ENCODE measurements around the gene AMT. TPM values are rescaled to one million over a fixed set of nuclear protein-coding genes. Genes with fewer than 3 reads are reported as not detected.

The AMT gene
- total RNA-seq, 2 experiments from 2014 or later: 5.3 to 6.0 TPM

DNA sequence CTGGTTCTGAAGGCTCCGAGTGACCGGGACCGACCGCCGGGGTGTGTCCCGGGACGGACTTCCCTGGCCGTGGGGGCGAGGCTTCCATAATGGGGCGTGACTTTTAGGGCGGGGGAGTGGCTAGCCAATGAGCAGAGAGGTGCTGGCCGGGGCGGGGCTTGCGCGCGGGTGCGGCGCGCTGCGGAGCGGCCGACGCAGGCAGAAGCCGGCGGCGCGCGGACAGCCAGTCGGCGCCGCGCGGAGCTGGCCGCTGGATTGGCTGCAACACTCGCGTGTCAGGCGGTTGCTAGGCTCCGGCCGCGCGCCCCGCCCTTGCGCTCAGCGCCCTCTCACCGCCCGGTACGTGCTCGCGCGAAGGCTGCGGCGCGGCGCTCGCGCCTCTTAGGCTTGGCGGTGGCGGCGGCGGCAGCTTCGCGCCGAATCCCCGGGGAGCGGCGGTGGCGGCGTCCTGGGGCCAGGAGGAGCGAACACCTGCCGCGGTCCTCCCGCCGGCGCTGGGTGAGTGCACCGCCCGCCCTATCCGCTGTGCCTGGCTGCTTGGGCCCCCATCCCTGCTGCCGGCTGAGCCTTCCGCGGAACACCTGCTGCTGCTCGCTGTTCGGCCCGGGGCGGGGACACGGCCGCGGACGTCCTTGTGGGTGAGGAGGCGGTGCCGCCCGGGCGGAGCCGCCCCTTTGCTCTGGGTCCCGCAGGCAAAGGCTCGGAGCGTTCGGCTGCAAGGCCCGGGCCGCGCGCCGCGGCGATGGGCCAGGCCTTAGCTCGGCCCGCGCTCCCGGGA, 47.9 kb upstream of the AMT start, which contains the start of gene DAG1:
TSS of gene DAG1 (plus strand) at position 332 of the 778 bp plus-strand sequence. CDS start 40,268 bp downstream, outside the sequence.
- peak within 1 kb of the TSS; percentile 93 for H3K4me2 ChIP-seq (ENCODE audit: low read length)
- intact Hi-C loops (cut with micrococcal nuclease; ENCODE audit: unreplicated experiment): loop anchor here (1.0 to 2.0 kb wide), 3 partner anchors 41 to 205 kb away; partner anchors contain the start of genes APEH, NICN1 and USP4
- peaks cover 12% of the 10 kb centered on the region; the same call in 1 of the 2 replicates for H4K20me1 ChIP-seq (ENCODE audit: insufficient read depth, low read length)
- peaks cover 8% of the 10 kb centered on the region; the same call in 1 of the 2 replicates for H3K36me3 ChIP-seq (ENCODE audit: insufficient read depth, low read length)
- TF ChIP-seq EZH2phosphoT487 (IDR thresholded peaks at IDR 0.05; ENCODE audit: borderline replicate concordance, low read depth, low read length): no peak
- TF ChIP-seq, protein P1, sequence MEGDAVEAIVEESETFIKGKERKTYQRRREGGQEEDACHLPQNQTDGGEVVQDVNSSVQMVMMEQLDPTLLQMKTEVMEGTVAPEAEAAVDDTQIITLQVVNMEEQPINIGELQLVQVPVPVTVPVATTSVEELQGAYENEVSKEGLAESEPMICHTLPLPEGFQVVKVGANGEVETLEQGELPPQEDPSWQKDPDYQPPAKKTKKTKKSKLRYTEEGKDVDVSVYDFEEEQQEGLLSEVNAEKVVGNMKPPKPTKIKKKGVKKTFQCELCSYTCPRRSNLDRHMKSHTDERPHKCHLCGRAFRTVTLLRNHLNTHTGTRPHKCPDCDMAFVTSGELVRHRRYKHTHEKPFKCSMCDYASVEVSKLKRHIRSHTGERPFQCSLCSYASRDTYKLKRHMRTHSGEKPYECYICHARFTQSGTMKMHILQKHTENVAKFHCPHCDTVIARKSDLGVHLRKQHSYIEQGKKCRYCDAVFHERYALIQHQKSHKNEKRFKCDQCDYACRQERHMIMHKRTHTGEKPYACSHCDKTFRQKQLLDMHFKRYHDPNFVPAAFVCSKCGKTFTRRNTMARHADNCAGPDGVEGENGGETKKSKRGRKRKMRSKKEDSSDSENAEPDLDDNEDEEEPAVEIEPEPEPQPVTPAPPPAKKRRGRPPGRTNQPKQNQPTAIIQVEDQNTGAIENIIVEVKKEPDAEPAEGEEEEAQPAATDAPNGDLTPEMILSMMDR (conservative IDR thresholded peaks at IDR 0.05; ENCODE audit: low read length): no peak
- H3K9me2 ChIP-seq (ENCODE audit: insufficient read depth, low read length): no peaks in the 10 kb centered on the region
- peaks cover 17% of the 10 kb centered on the region for H3K79me2 ChIP-seq (ENCODE audit: insufficient read depth, low read depth, low read length)
- BruUV-seq (replicated peaks): no TSS peak
- CTCF ChIA-PET (ENCODE audit: unreplicated experiment): interaction anchor here (0.6 to 1.0 kb wide), 4 partner anchors 46 to 376 kb away, joined by 4 to 13 read pairs (median 6); partner anchors contain the start of gene QRICH1
- POLR2A ChIA-PET: interaction anchor here (0.6 to 1.6 kb wide), 7 partner anchors 8 to 994 kb away, joined by 3 to 13 read pairs (median 4); no protein-coding TSS in a partner anchor
- H3K4me3 ChIP-seq (ENCODE audit: low read depth, low read length, poor library complexity, severe bottlenecking): peak within 1 kb of the TSS; percentile 90
- no peaks in the 10 kb centered on the region for H3K9me3 ChIP-seq (ENCODE audit: low read length)
- H3K4me1 ChIP-seq (ENCODE audit: insufficient read depth, low read length, poor library complexity, severe bottlenecking): peaks cover 22% of the 10 kb centered on the region
- DNase-seq (ENCODE audit: low spot score): peak; percentile 97
- H3K27ac ChIP-seq (ENCODE audit: low read depth, low read length, poor library complexity, severe bottlenecking): peak within 1 kb of the TSS; percentile 80
- peak within 1 kb of the TSS; percentile 80 for H2AFZ ChIP-seq (ENCODE audit: low read length)

DNA sequence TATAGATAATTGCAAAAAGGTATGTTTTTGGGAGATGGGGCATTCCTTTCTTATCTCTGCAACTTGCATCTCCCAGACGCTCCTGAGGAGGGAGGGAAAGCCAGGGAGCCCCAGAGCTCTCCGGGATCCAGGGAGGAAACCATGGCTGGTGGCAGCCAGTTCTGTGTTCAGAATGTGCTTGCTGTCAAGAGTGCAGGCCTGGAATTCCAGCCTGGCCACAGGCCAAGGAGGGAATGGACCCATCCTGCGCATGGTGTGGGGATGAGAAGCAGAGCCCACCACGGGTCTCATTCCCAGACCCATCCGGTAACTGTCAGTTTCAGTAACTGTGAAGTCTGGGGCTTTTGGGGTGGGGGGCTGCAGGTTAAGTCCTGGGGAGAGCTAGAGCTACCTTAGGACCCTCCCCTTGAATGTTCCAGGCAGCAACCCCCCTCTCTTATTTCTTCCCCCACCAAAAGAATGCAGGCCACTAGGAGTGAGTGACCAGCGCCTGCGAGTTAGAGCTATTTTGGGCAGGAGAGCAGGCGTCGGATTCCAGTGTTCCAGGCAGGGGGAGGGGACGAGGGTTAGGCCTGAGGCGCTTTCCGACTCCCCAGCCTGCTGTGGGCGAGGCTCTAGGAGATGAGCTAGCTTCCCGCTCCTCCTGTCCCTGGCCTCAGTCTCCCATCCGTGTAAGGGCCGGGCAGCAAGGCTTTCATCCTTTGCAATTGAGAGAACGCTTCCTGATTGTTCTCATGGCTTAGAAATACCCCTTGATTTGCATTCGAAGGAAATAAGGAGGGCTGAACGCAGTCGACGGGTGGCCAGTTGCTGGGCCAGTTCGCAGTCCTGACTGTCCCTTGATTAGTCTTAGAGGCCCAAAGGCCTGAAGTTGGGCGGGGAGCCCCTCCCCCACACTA, 47.0 kb upstream of the AMT start:
- Histone ChIP-seq H3K9me3 (ENCODE audit: low read length) (no peaks in the 10 kb centered on the region), H3K4me3 (ENCODE audit: low read depth, low read length, poor library complexity, severe bottlenecking) (peak overlapping the region; percentile 90), H3K36me3 (ENCODE audit: insufficient read depth, low read length) (peaks cover 8% of the 10 kb centered on the region; the same call in 1 of the 2 replicates), H3K27ac (ENCODE audit: low read depth, low read length, poor library complexity, severe bottlenecking) (peak overlapping the region; percentile 80), H3K79me2 (ENCODE audit: insufficient read depth, low read depth, low read length) (peaks cover 17% of the 10 kb centered on the region), H2AFZ (ENCODE audit: low read length) (peak overlapping the region; percentile 80), H3K9me2 (ENCODE audit: insufficient read depth, low read length) (no peaks in the 10 kb centered on the region), H4K20me1 (ENCODE audit: insufficient read depth, low read length) (peaks cover 12% of the 10 kb centered on the region; the same call in 1 of the 2 replicates), H3K4me1 (ENCODE audit: insufficient read depth, low read length, poor library complexity, severe bottlenecking) (peaks cover 22% of the 10 kb centered on the region), H3K4me2 (ENCODE audit: low read length) (peak overlapping the region; percentile 87)
- CTCF ChIA-PET (ENCODE audit: unreplicated experiment): interaction anchor here (0.9 to 1.0 kb wide), 2 partner anchors 129 to 375 kb away, joined by 4 to 6 read pairs; partner anchors contain the start of gene QRICH1
- POLR2A ChIA-PET: interaction anchor here (0.6 to 1.6 kb wide), 8 partner anchors 9 to 993 kb away, joined by 3 to 6 read pairs (median 3); partner anchors contain the start of gene USP4
- no peak for DNase-seq (ENCODE audit: low spot score)
- intact Hi-C loops (cut with micrococcal nuclease; ENCODE audit: unreplicated experiment): no loop called here
- TSS peak; percentile 99 for BruUV-seq (replicated peaks)
- TF ChIP-seq, protein P1 (conservative IDR thresholded peaks at IDR 0.05; ENCODE audit: low read length): no peak
- no peak for TF ChIP-seq EZH2phosphoT487 (IDR thresholded peaks at IDR 0.05; ENCODE audit: borderline replicate concordance, low read depth, low read length)

All from OCI-LY7 (cell line).